LNCaP clone FGC (cell line): ENCODE measurements around the gene NAV3.

Experiments used
- DNase-seq: peaks from one replicate; pipeline ENCODE4 v3.0.0-alpha.2; 2011; ENCODE audit warnings: low read depth
- H3K4me3 ChIP-seq: 2 replicates; pipeline ENCODE4 v1.5.1; 2011; ENCODE audit warnings: mild to moderate bottlenecking, low read depth, low read length, control low read depth
- TF ChIP-seq, protein P1 (sequence below): IDR thresholded peaks from 2 replicates; pipeline ENCODE4 v1.5.1; 2012; ENCODE audit warnings: mild to moderate bottlenecking; ENCODE audit not compliant: control insufficient read depth, insufficient read depth; ENCODE audit errors: extremely low read depth

Gene NAV3

DNA sequence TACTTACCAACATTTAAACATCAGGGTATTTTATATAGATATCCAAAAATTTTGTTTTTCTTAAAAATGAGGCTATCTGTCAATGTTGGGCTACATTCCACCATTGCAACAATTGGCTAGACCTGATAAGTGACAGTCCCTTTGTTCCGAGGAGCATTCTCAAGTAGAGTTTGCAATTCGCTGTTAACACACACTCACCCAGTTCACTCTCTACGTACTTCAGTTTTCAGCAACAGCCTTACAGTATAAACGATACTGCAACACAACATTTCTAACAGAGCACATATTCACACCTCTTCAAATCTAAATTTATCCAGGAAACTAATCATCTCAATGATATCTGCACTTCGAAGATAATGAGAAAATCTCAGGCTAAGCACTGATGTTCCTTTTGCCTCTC is 393.5 kb downstream of the NAV3 start:
- no peak overlapping the region for H3K4me3 ChIP-seq
- DNase-seq: no peak
- TF ChIP-seq, protein P1, sequence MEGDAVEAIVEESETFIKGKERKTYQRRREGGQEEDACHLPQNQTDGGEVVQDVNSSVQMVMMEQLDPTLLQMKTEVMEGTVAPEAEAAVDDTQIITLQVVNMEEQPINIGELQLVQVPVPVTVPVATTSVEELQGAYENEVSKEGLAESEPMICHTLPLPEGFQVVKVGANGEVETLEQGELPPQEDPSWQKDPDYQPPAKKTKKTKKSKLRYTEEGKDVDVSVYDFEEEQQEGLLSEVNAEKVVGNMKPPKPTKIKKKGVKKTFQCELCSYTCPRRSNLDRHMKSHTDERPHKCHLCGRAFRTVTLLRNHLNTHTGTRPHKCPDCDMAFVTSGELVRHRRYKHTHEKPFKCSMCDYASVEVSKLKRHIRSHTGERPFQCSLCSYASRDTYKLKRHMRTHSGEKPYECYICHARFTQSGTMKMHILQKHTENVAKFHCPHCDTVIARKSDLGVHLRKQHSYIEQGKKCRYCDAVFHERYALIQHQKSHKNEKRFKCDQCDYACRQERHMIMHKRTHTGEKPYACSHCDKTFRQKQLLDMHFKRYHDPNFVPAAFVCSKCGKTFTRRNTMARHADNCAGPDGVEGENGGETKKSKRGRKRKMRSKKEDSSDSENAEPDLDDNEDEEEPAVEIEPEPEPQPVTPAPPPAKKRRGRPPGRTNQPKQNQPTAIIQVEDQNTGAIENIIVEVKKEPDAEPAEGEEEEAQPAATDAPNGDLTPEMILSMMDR: no peak

DNA sequence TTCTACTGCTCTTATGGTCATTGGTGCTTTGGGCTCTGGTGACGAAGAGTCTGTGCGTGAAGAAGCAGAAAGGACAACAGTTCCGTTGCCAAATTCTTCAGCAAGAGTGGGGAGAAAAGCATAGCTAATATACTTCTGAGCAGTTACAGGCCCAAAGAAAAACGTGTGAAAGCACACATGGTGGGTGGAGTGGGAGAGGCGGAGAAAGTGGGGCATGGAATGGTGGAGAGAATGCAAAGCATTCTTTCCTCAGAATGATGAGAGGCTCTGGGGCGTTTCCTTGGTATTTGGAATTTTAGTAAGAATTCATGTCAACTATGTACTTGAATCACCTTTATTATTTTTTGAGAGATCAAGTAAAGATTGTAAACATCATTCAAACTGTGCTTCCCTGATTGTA is 396.1 kb downstream of the NAV3 start:
- TF ChIP-seq, protein P1: no peak
- no peak for DNase-seq
- no peak overlapping the region for H3K4me3 ChIP-seq

GRCh38 chr12:78229591-78230101 is 399.0 kb downstream of the NAV3 start:
- TF ChIP-seq, protein P1: peak; percentile 52
- H3K4me3 ChIP-seq: no peak overlapping the region
- peak; percentile 28 for DNase-seq

DNA sequence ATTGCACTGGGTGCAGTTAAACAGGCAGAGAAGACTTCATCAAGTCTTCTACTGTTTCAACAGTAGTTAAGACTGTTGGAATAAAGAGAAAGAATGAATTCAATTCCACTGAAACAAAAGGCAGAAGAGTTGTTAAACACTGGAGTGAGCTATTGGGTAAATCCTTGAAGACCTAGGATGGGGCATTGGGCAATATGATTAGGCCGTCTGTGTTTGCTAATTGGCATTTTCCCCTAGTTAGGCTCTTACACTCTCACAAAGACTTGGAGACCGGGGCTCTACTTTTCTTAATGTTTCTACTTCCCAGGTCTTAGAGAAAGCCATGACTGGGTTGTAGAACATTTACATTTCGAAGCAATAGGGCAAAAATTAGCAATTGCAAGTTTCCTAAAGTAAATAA is 402.1 kb downstream of the NAV3 start:
- TF ChIP-seq, protein P1: no peak
- H3K4me3 ChIP-seq: no peak overlapping the region
- DNase-seq: no peak

- TF ChIP-seq, protein P1: no peak
- H3K4me3 ChIP-seq: no peak overlapping the region
- no peak for DNase-seq
These were observed 405.6 kb downstream of the NAV3 start for GRCh38 chr12:78236264-78236663.

- TF ChIP-seq, protein P1: no peak
- no peak overlapping the region for H3K4me3 ChIP-seq
- no peak for DNase-seq
These were observed 408.9 kb downstream of the NAV3 start for GRCh38 chr12:78239544-78239943.

DNA sequence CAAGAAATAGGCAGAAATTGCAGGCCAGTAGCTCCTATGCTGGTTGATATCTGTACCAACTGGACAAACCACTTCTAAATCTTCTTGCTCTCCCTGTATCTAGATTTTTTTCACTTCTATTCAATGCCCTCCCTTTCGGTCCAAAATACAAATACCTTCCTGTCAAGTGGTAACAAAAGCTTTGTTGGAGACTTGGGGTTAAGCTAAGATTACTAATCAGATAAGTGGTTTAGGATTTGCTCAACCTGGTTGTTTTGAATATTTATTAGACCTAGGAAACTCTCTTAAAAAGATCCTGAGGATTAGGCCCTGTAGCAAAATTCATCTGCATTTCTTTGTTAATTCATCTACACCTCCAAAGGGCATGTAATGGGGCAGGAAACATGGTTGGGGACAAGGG is 410.1 kb downstream of the NAV3 start:
- TF ChIP-seq, protein P1: no peak
- no peak for DNase-seq
- H3K4me3 ChIP-seq: no peak overlapping the region
